Germinal center (tissue), 1 donor: ENCODE results near the gene KANK4.

Experiments used
- DNase-seq: peaks from one replicate; pipeline ENCODE4 v3.0.0; 2012; ENCODE audit warnings: mixed read lengths, low spot score

The KANK4 gene

GRCh38 chr1:62207187-62207586 is 112.0 kb downstream of the KANK4 start:
- DNase-seq, result no peak

GRCh38 chr1:62198781-62199125 is 120.5 kb downstream of the KANK4 start:
- DNase-seq, result no peak

- DNase-seq, result no peak
Observed at GRCh38 chr1:62198069-62198780, 121.0 kb downstream of the KANK4 start.

GRCh38 chr1:62196086-62196690 is 123.0 kb downstream of the KANK4 start:
- no peak for DNase-seq

- no peak for DNase-seq
Observed at GRCh38 chr1:62194651-62195544, 124.3 kb downstream of the KANK4 start, which contains the start of gene L1TD1. TSS of gene L1TD1 (plus strand) at chr1:62194849. CDS start at chr1:62206629, 11,780 bp downstream.

- no peak for DNase-seq
Observed at GRCh38 chr1:62188111-62188510, 131.1 kb downstream of the KANK4 start.

GRCh38 chr1:62187548-62187947 is 131.7 kb downstream of the KANK4 start:
- DNase-seq, result no peak
